CD8-positive, alpha-beta memory T cell (primary cell): ENCODE results near the gene DNTT. TPM values are rescaled to one million over a fixed set of nuclear protein-coding genes. Genes with fewer than 3 reads are reported as not detected.
A peak's percentile ranks its signal among the peaks of the same experiment; 100 is the strongest.

Experiments used
- CTCF ChIA-PET: fragments of 350-600 bp; sonication (Branson Sonifier 250); formaldehyde crosslinking; loops from one replicate; lab custom pipeline; 2021; ENCODE audit warnings: antibody characterized with exemption; lab: Charles Lee
- POLR2A ChIA-PET: fragments of 350-600 bp; sonication (Branson Sonifier 250); formaldehyde crosslinking; loops from one replicate; lab custom pipeline; 2021; ENCODE audit warnings: antibody characterized with exemption; lab: Charles Lee
- DNase-seq, 5 donors: peaks; one replicate each; pipeline versions ENCODE4 v3.0.0 to v3.0.0-alpha.2; 2020 to 2022; ENCODE audit warnings: mixed read lengths in 1 of 5
- H3K27ac ChIP-seq: one replicate; pipeline ENCODE4 v1.7.0; 2013; ENCODE audit warnings: low read depth, mild to moderate bottlenecking, low read length, moderate library complexity
- H3K27me3 ChIP-seq: 2 replicates; pipeline ENCODE4 v1.7.0; 2013; ENCODE audit warnings: low read length, mild to moderate bottlenecking; ENCODE audit not compliant: insufficient read depth, poor library complexity, severe bottlenecking
- H3K36me3 ChIP-seq: 2 replicates; pipeline ENCODE4 v1.7.0; 2013; ENCODE audit warnings: mild to moderate bottlenecking, low read length, moderate library complexity; ENCODE audit not compliant: insufficient read depth
- H3K4me1 ChIP-seq: 2 replicates; pipeline ENCODE4 v1.7.0; 2013; ENCODE audit warnings: mild to moderate bottlenecking, low read length, moderate library complexity; ENCODE audit not compliant: insufficient read depth
- H3K4me3 ChIP-seq: 2 replicates; pipeline ENCODE4 v1.7.0; 2013; ENCODE audit warnings: mild to moderate bottlenecking, low read length
- H3K9me3 ChIP-seq: 2 replicates; pipeline ENCODE4 v1.7.0; 2013; ENCODE audit warnings: mild to moderate bottlenecking, low read length
- H3K27ac Mint-ChIP-seq, 8 donors: one replicate each; pipeline ENCODE4 v1.8.0; 2020 to 2021; ENCODE audit warnings: mixed read lengths in 8 of 8, mild to moderate bottlenecking in 6 of 8, inconsistent platforms in 3 of 8, moderate library complexity in 3 of 8
- H3K27me3 Mint-ChIP-seq, 2 donors: one replicate each; pipeline ENCODE4 v1.8.0; 2020 to 2021; ENCODE audit warnings: mixed read lengths in 2 of 2, mild to moderate bottlenecking in 1 of 2, moderate library complexity in 1 of 2
- H3K36me3 Mint-ChIP-seq, 3 donors: one replicate each; pipeline ENCODE4 v1.8.0; 2020 to 2021; ENCODE audit warnings: mixed read lengths in 3 of 3, inconsistent platforms in 1 of 3, mild to moderate bottlenecking in 1 of 3
- H3K4me1 Mint-ChIP-seq, 3 donors: one replicate each; pipeline ENCODE4 v1.8.0; 2020 to 2021; ENCODE audit warnings: mixed read lengths in 3 of 3, inconsistent platforms in 1 of 3, mild to moderate bottlenecking in 1 of 3
- H3K4me3 Mint-ChIP-seq, 7 donors: one replicate each; pipeline ENCODE4 v1.8.0; 2020 to 2021; ENCODE audit warnings: mixed read lengths in 7 of 7, mild to moderate bottlenecking in 6 of 7, moderate library complexity in 4 of 7, inconsistent platforms in 2 of 7
- H3K9me3 Mint-ChIP-seq, 5 donors: one replicate each; pipeline ENCODE4 v1.8.0; 2020 to 2022; ENCODE audit warnings: mixed read lengths in 5 of 5, mild to moderate bottlenecking in 3 of 5, moderate library complexity in 2 of 5, inconsistent platforms in 1 of 5
- polyA plus RNA-seq: library from polyadenylated mRNA; unstranded; fragments of 300-500 nt; fragmentation: Illumina TruSeq; gene quantifications from one replicate; pipeline ENCODE4 v1.2.3, GENCODE V29; 2021
- total RNA-seq, 2 experiments: library from RNA; stranded (reverse); gene quantifications; one replicate each; pipeline ENCODE4 v1.2.3, GENCODE V29; 2021

DNTT gene
- total and polyA plus RNA-seq, 3 experiments from 2014 or later = not detected

DNA sequence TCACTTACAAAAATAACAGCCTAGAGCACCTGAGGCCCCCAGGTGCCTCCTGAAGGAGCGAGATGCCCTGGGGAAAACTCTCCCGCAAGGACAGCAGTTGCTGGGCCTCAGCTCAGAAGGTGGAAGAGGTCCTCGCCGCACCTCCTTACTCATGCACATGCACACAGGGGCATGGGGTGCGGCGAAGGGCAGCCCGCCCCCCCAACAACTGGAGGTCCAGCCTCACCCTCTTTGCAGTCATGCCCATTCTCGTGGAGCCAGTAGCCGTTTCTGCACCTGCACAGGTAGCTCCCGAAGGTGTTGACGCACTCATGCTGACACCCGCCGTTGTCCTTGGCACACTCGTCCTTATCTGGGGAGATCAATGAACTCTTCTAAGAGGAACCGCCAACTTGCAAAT lies 74.5 kb downstream of the DNTT start:
- CTCF ChIA-PET = interaction anchor here (1.0 kb wide), 1 partner anchor 16 kb away, joined by 3 read pairs; no protein-coding TSS in a partner anchor
- Histone ChIP-seq H3K4me3 (no peak overlapping the region), H3K27ac (no peak overlapping the region), H3K27me3 (no peaks in the 10 kb centered on the region), H3K9me3 (no peaks in the 10 kb centered on the region), H3K36me3 (no peaks in the 10 kb centered on the region), H3K4me1 (no peaks in the 10 kb centered on the region)
- H3K4me3 Mint-ChIP-seq = no peak overlapping the region
- H3K27ac Mint-ChIP-seq = no peak overlapping the region
- H3K4me1 Mint-ChIP-seq = peaks cover 5 to 17% (median 10%) of the 10 kb centered on the region in 3 donors
- H3K36me3 Mint-ChIP-seq = no peaks in the 10 kb centered on the region
- POLR2A ChIA-PET = no interaction called here
- H3K9me3 Mint-ChIP-seq = no peaks in the 10 kb centered on the region
- no peak for DNase-seq
- H3K27me3 Mint-ChIP-seq = peaks cover 12 to 45% of the 10 kb centered on the region in 2 donors

DNA sequence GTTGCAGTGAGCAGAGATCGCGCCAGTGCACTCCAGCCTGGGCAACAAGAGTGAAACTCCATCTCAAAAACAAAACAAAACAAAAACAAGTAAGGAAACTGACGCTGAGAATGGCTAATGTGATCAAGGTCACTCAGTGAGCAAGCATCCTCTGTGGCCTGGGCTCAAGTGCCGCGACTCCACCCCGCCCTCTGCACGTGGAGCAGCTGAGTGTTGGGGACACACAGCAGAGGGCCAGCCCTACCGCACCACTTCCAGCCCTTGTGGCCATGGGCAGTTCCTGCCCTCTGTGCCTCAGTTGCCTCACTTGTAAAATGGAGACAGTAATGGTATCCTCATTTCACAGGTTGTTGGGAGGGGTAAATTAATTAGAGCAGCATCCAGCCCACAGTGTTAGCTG lies 75.5 kb downstream of the DNTT start:
- DNase-seq = no peak
- no peak overlapping the region for H3K4me3 Mint-ChIP-seq
- Histone ChIP-seq H3K9me3 (no peaks in the 10 kb centered on the region), H3K36me3 (no peaks in the 10 kb centered on the region), H3K4me3 (no peak overlapping the region), H3K27me3 (no peaks in the 10 kb centered on the region), H3K4me1 (no peaks in the 10 kb centered on the region), H3K27ac (no peak overlapping the region)
- peaks cover 12 to 43% of the 10 kb centered on the region in 2 donors for H3K27me3 Mint-ChIP-seq
- peaks cover 4 to 11% (median 6%) of the 10 kb centered on the region in 3 donors for H3K4me1 Mint-ChIP-seq
- POLR2A ChIA-PET = no interaction called here
- H3K36me3 Mint-ChIP-seq = no peaks in the 10 kb centered on the region
- H3K27ac Mint-ChIP-seq = no peak overlapping the region
- CTCF ChIA-PET = no interaction called here
- H3K9me3 Mint-ChIP-seq = no peaks in the 10 kb centered on the region

DNA sequence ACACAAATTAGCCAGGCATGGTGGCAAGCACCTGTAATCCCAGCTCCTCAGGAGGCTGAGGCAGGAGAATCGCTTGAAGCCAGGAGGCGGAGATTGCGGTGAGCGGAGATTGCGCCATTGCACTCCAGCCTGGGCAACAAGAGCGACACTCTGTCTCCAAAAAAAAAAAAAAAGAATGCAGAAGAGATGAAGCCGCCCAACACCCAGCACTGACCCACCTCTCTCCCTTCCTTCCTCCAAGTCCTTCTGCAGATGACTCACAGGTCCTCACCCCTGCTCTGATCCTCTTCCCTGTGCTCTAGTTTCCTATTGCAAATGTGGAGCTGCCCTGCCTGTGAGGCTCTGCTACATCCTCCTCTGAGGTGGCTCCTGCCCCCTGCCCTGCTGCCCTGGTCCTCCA lies 76.6 kb downstream of the DNTT start:
- no peak for DNase-seq
- no peaks in the 10 kb centered on the region for H3K27me3 ChIP-seq
- no peak overlapping the region for H3K27ac ChIP-seq
- H3K9me3 ChIP-seq = no peaks in the 10 kb centered on the region
- CTCF ChIA-PET = no interaction called here
- no peak overlapping the region for H3K27ac Mint-ChIP-seq
- no peaks in the 10 kb centered on the region for H3K9me3 Mint-ChIP-seq
- H3K4me1 ChIP-seq = no peaks in the 10 kb centered on the region
- no peak overlapping the region for H3K4me3 ChIP-seq
- no peaks in the 10 kb centered on the region for H3K36me3 ChIP-seq
- no peaks in the 10 kb centered on the region for H3K36me3 Mint-ChIP-seq
- H3K27me3 Mint-ChIP-seq = peaks cover 10 to 41% of the 10 kb centered on the region in 2 donors
- POLR2A ChIA-PET = no interaction called here
- H3K4me3 Mint-ChIP-seq = no peak overlapping the region
- H3K4me1 Mint-ChIP-seq = peaks cover 0 to under 1% (median under 1%) of the 10 kb centered on the region in 3 donors

DNA sequence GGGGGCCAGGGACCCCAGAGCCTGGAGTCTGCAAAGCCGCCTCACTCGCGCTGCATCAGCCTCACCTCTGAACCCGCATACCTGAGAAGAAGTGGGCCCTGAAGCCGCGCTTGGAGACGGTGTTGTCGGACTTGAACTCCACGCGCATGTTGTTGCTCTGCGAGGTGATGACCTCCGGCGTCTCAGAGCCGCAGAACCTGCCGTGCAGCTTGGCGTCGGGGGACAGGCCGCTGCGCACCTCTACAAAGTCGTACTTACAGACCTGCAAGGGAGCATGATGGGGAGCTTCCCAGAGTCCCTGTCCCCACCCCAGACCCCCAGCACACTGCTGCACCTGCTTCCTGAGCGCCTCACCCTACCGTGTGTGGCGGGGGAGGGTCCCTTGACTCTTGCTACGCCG lies 80.3 kb downstream of the DNTT start:
- no peak overlapping the region for H3K27ac Mint-ChIP-seq
- POLR2A ChIA-PET = no interaction called here

DNA sequence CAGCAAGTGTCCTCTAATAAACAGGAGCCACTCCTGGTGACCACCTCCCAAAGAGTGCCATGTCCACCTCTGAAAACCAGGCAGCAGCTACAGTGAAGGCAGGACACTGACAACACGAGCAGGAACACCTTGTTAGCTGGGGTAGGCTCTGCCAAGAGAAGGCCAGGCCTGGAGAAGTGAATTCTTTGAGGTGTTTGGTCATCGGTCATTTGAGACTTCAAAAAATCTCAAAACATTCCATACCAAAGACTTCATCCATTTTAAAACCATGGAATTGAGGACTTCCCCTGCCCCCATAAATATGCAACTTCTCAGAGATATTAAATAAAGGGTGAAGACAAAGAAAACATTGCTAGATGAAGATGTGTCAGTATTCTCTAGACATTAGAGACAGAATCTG lies 82.9 kb downstream of the DNTT start:
- no peaks in the 10 kb centered on the region for H3K9me3 ChIP-seq
- H3K27ac ChIP-seq = no peak overlapping the region
- no peak for DNase-seq
- Mint-ChIP-seq H3K27ac (no peak overlapping the region), H3K36me3 (no peaks in the 10 kb centered on the region), H3K4me1 (no peaks in the 10 kb centered on the region), H3K27me3 (peaks cover 12 to 43% of the 10 kb centered on the region in 2 donors), H3K9me3 (no peaks in the 10 kb centered on the region), H3K4me3 (no peak overlapping the region)
- H3K4me1 ChIP-seq = no peaks in the 10 kb centered on the region
- H3K4me3 ChIP-seq = no peak overlapping the region
- ChIA-PET CTCF (interaction anchor here (3.1 kb wide), 1 partner anchor 12 kb away, joined by 14 read pairs; no protein-coding TSS in a partner anchor), POLR2A (no interaction called here)
- H3K27me3 ChIP-seq = no peaks in the 10 kb centered on the region
- H3K36me3 ChIP-seq = no peaks in the 10 kb centered on the region

More for the DNA sequence above, 80.3 kb downstream of the DNTT start:
- no peak for DNase-seq
- H3K4me3 ChIP-seq = no peak overlapping the region
- no peak overlapping the region for H3K27ac ChIP-seq
- H3K4me1 ChIP-seq = no peaks in the 10 kb centered on the region
- no peaks in the 10 kb centered on the region for H3K36me3 ChIP-seq
- CTCF ChIA-PET = interaction anchor here (3.1 kb wide), 1 partner anchor 9 kb away, joined by 14 read pairs; no protein-coding TSS in a partner anchor
- Mint-ChIP-seq H3K9me3 (no peaks in the 10 kb centered on the region), H3K4me3 (no peak overlapping the region), H3K36me3 (no peaks in the 10 kb centered on the region), H3K27me3 (peaks cover 9 to 55% of the 10 kb centered on the region in 2 donors), H3K4me1 (no peaks in the 10 kb centered on the region)
- no peaks in the 10 kb centered on the region for H3K27me3 ChIP-seq
- no peaks in the 10 kb centered on the region for H3K9me3 ChIP-seq

DNA sequence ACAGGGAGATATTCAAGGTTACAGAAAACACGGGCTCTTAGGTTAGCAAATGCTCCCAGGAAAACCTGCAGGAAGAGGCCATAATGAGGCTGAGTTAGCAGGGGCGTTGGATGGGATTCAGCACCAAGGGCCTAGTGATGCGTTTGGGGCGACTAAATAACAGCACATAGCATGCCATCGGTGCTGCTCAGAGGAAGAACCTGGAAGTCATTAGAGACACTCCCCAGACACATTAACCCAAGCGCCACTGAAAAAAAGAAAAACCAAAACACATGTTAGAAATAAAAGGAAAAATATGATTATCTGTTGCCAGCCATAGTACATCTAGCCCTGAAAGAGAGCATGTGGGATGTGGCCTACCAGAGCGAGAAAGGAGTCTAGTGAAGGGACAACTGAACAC lies 83.4 kb downstream of the DNTT start:
- Mint-ChIP-seq H3K36me3 (no peaks in the 10 kb centered on the region), H3K9me3 (no peaks in the 10 kb centered on the region), H3K4me3 (no peak overlapping the region), H3K27me3 (peaks cover 12 to 41% of the 10 kb centered on the region in 2 donors), H3K4me1 (no peaks in the 10 kb centered on the region), H3K27ac (peak overlapping the region in 1 of 8 donors; percentile 5)
- H3K27ac ChIP-seq = no peak overlapping the region
- ChIA-PET CTCF (interaction anchor here (3.1 kb wide), 1 partner anchor 13 kb away, joined by 14 read pairs; no protein-coding TSS in a partner anchor), POLR2A (no interaction called here)
- no peaks in the 10 kb centered on the region for H3K36me3 ChIP-seq
- no peak for DNase-seq
- no peaks in the 10 kb centered on the region for H3K27me3 ChIP-seq
- H3K4me1 ChIP-seq = no peaks in the 10 kb centered on the region
- H3K9me3 ChIP-seq = no peaks in the 10 kb centered on the region
- no peak overlapping the region for H3K4me3 ChIP-seq

Other genes starting within 250 kb of the DNTT start
- 10 to 100 TPM; 15.0 to 15.7 TPM for gene ZNF518A, start 174.1 kb upstream of the DNTT start, total RNA-seq
- gene ZNF518A, start 174.1 kb upstream of the DNTT start, polyA plus RNA-seq = 9.0 TPM
- gene BLNK, start 32.9 kb upstream of the DNTT start, total RNA-seq = not detected
- not detected for gene BLNK, start 32.9 kb upstream of the DNTT start, polyA plus RNA-seq
- gene OPALIN, start 54.6 kb downstream of the DNTT start, total RNA-seq = not detected
- gene OPALIN, start 54.6 kb downstream of the DNTT start, polyA plus RNA-seq = not detected
- under 1 TPM in 1 of 2 experiments, not detected in 1; 0.09 TPM for gene TLL2, start 209.5 kb downstream of the DNTT start, total RNA-seq
- not detected for gene TLL2, start 209.5 kb downstream of the DNTT start, polyA plus RNA-seq